22Rv1 (cell line): Measurements from ENCODE around the gene HRH3.

Source experiments
- ZFX ChIP-seq: fragments of 450-650 bp; IDR thresholded peaks from 2 replicates; pipeline ENCODE4 v1.6.1; 2017; ENCODE audit warnings: antibody characterized with exemption, borderline replicate concordance
- TF ChIP-seq, protein P1 (sequence below): fragments of 450-650 bp; IDR thresholded peaks from 2 replicates; pipeline ENCODE4 v1.5.1; 2017; ENCODE audit warnings: mild to moderate bottlenecking

DNA sequence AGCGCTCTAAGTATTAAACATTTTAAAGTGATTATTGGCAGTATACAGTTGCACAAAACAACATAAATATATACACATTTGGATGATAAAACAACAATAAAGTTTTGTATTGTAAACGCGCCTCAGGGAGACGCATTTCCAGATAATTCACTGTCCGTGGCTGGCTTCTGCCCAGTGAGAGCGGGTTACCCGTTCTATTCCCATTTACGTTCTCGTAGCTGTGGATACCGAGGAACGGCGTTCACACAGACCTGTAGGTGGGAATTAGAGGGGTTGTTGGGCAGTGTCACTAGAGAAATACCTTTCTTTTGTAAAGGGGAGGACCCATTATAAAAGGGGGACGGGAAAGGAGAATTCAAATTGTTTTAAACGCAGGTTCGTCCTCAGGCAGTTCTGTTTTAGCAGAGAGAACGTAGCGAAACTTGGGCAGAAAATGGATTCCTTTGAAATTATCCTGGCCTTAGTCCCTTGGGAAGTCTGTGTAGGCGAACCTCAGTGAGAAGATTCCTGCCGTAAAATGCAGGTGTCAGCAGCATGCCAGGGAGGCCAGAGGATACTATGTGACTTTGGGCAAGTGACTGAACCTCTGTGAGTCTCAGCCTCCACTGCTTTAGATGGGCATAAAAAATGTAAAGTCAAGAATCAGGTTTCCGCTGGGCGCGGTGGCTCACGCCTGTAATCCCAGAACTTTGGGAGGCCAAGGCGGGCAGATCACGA is 36.5 kb downstream of the HRH3 start:
- TF ChIP-seq, protein P1, sequence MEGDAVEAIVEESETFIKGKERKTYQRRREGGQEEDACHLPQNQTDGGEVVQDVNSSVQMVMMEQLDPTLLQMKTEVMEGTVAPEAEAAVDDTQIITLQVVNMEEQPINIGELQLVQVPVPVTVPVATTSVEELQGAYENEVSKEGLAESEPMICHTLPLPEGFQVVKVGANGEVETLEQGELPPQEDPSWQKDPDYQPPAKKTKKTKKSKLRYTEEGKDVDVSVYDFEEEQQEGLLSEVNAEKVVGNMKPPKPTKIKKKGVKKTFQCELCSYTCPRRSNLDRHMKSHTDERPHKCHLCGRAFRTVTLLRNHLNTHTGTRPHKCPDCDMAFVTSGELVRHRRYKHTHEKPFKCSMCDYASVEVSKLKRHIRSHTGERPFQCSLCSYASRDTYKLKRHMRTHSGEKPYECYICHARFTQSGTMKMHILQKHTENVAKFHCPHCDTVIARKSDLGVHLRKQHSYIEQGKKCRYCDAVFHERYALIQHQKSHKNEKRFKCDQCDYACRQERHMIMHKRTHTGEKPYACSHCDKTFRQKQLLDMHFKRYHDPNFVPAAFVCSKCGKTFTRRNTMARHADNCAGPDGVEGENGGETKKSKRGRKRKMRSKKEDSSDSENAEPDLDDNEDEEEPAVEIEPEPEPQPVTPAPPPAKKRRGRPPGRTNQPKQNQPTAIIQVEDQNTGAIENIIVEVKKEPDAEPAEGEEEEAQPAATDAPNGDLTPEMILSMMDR = no peak
- no peak for TF ChIP-seq ZFX
